Stomach (tissue), 19 donors: Measurements from ENCODE around the gene CAMK2G. TPM values are rescaled to one million over a fixed set of nuclear protein-coding genes. Genes with fewer than 3 reads are reported as not detected.
"Not testable (repeated sequence)": the region's sequence is repeated elsewhere in the genome, so short reads cannot be mapped to it uniquely, and the experiment has no call there.

Experiments used
- DNase-seq, 2 donors: peaks; one replicate each; pipeline versions ENCODE4 v3.0.0 to v3.0.0-alpha.2; 2013 to 2019
- H3K27ac ChIP-seq, 5 donors: fragments of 200-600 bp in 4 of 5; sonication (generic) in 4 of 5; one replicate each; pipeline ENCODE4 v1.5.1; 2013 to 2019; ENCODE audit warnings: mild to moderate bottlenecking in 1 of 5, moderate library complexity in 1 of 5
- H3K27me3 ChIP-seq, 3 donors: fragments of 200-600 bp; sonication (generic); one replicate each; pipeline ENCODE4 v1.5.1; 2017 to 2019; ENCODE audit warnings: mixed run types in 1 of 3
- H3K36me3 ChIP-seq, 4 donors: fragments of 200-600 bp; sonication (generic); 1 replicate in 3 of 4; 2 replicates in 1 of 4; pipeline ENCODE4 v1.5.1; 2016 to 2019
- H3K4me1 ChIP-seq, 4 donors: fragments of 200-600 bp; sonication (generic); one replicate each; pipeline ENCODE4 v1.5.1; 2016 to 2019
- H3K4me3 ChIP-seq, 4 donors: fragments of 200-600 bp; sonication (generic) in 3 of 4; one replicate each; pipeline ENCODE4 v1.5.1; 2016 to 2019; ENCODE audit warnings: mild to moderate bottlenecking in 1 of 4
- H3K9me3 ChIP-seq, 4 donors: fragments of 200-600 bp; sonication (generic); one replicate each; pipeline ENCODE4 v1.5.1; 2016 to 2019
- CTCF ChIP-seq, 7 experiments: fragments of 450-650 bp in 4 of 7; fragments of 200-600 bp in 3 of 7; sonication (generic) in 3 of 7; IDR thresholded peaks; one replicate each; pipeline ENCODE4 v1.5.1; 2016 to 2019; ENCODE audit warnings: antibody characterized with exemption in 7 of 7, control low read depth in 2 of 7, mild to moderate bottlenecking in 1 of 7
- EP300 ChIP-seq: sonication (generic); formaldehyde crosslinking; IDR thresholded peaks from one replicate; pipeline ENCODE4 v1.6.1; 2017; ENCODE audit warnings: antibody characterized with exemption
- POLR2A ChIP-seq, 4 donors: fragments of 450-650 bp; IDR thresholded peaks; one replicate each; pipeline ENCODE4 v1.6.1; 2016; ENCODE audit warnings: antibody characterized with exemption in 4 of 4, control low read depth in 2 of 4, mild to moderate bottlenecking in 1 of 4, moderate library complexity in 1 of 4
- POLR2AphosphoS5 ChIP-seq, 3 donors: sonication (generic); formaldehyde crosslinking; IDR thresholded peaks; one replicate each; pipeline ENCODE4 v1.6.1; 2016; ENCODE audit warnings: antibody characterized with exemption in 3 of 3
- WGBS, 5 donors: extraction: QIAGEN DNeasy Blood & Tissue Kit in 3 of 5; methylation state at CpG; one replicate each; pipeline versions ENCODE4 v1.1.5 to v1.1.7; 2013 to 2018; 5-methylcytosine and 5-hydroxymethylcytosine counted together
- intact Hi-C: fragments of 100-400 bp; cut with DNase I; formaldehyde crosslinking; loops from one replicate; pipeline ENCODE4 v1.15.1; 2023; ENCODE audit warnings: low total_unique reads
- long read RNA-seq, 10 donors: transcript quantifications; one replicate each; lab custom pipeline, GENCODE V29; 2026
- polyA plus RNA-seq, 3 donors: library from polyadenylated mRNA; stranded (reverse); fragments of 200-250 nt; gene quantifications; one replicate each; pipeline ENCODE4 v1.2.3, GENCODE V29; 2013
- total RNA-seq, 5 donors: library from RNA; depleted of rRNA; stranded (reverse); fragments of >200 nt; gene quantifications; one replicate each; pipeline versions ENCODE4 v1.1.0 to v1.2.3, GENCODE V29; 2014 to 2016
- donor health status: healthy with polysubstance abuse.
- donor health status: Bipolar disorder and iron deficiency.
- donor health status: healthy.

CAMK2G gene
- 10 to 100 TPM; 28.8 to 93.3 (median 31.9) TPM for total RNA-seq
- 10 to 100 TPM in 2 of 3 donors, 1 to 10 TPM in 1; 7.5 to 22.8 (median 11.0) TPM for polyA plus RNA-seq
- long read RNA-seq, donor 1, partial matches to known transcripts = 0 of 3 reads
- long read RNA-seq, donor 1, other reads (novel, unspliced or antisense) = 0 of 3 reads
- long read RNA-seq, donor 2, partial matches to known transcripts = 0 of 1 reads
- long read RNA-seq, donor 2, other reads (novel, unspliced or antisense) = 0 of 1 reads
- long read RNA-seq, donor 3 = 0 reads
- long read RNA-seq, donor 4, partial matches to known transcripts = 0 of 1 reads
- long read RNA-seq, donor 4, other reads (novel, unspliced or antisense) = 0 of 1 reads
- long read RNA-seq, donor 5, partial matches to known transcripts = 0 of 1 reads
- long read RNA-seq, donor 5, other reads (novel, unspliced or antisense) = 0 of 1 reads
- long read RNA-seq, donor 6, partial matches to known transcripts = 0 of 1 reads
- long read RNA-seq, donor 6, other reads (novel, unspliced or antisense) = 0 of 1 reads
- long read RNA-seq, donor 7, transcript CAMK2G-206 (21 exons, 3,767 nt) = major isoform, 5 of 6 reads
- long read RNA-seq, donor 7, partial matches to known transcripts = 0 of 6 reads
- long read RNA-seq, donor 7, other reads (novel, unspliced or antisense) = 0 of 6 reads
- long read RNA-seq, donor 8, partial matches to known transcripts = 0 of 2 reads
- long read RNA-seq, donor 8, other reads (novel, unspliced or antisense) = 0 of 2 reads
- long read RNA-seq, donor 9, partial matches to known transcripts = 0 of 2 reads
- long read RNA-seq, donor 9, other reads (novel, unspliced or antisense) = 0 of 2 reads
- long read RNA-seq, donor 10, partial matches to known transcripts = 0 of 1 reads
- long read RNA-seq, donor 10, other reads (novel, unspliced or antisense) = 0 of 1 reads

- no peak for TF ChIP-seq EP300
- TF ChIP-seq POLR2AphosphoS5 (IDR thresholded peaks at IDR 0.05) = peak; percentile 36 to 77 (median 54)
- Histone ChIP-seq H3K4me1 (peaks cover 19 to 72% (median 58%) of the 10 kb centered on the region in 4 donors), H3K36me3 (peaks cover 9 to 19% (median 16%) of the 10 kb centered on the region in 4 donors), H3K4me3 (peak within 1 kb of the TSS; percentile 92 to 99 (median 96)), H3K27me3 (no peaks in the 10 kb centered on the region), H3K27ac (peak within 1 kb of the TSS; percentile 53 to 90 (median 74)), H3K9me3 (no peaks in the 10 kb centered on the region)
- intact Hi-C loops = no loop called here
- WGBS, 5 donors = 0 to 2% (median 1%) methylated on average over 21 to 88 of the region's 95 CpGs
- peak; percentile 81 to 95 for DNase-seq
Measured at GRCh38 chr10:73874267-73875138, at the start of gene CAMK2G. CAMK2G (minus strand) TSS chr10:73874555; CDS start chr10:73874461, 94 bp downstream.

GRCh38 chr10:73922864-73923133 lies 48.4 kb upstream of the CAMK2G start:
- WGBS, 5 donors = 71 to 95% (median 91%) methylated on average over 1 to 2 of the region's 2 CpGs
- intact Hi-C loops = no loop called here

GRCh38 chr10:73922007-73922863 lies 47.9 kb upstream of the CAMK2G start:
- Histone ChIP-seq H3K27me3 (no peaks in the 10 kb centered on the region), H3K4me1 (peaks cover 0 to 15% (median 4%) of the 10 kb centered on the region in 4 donors), H3K4me3 (no peak overlapping the region), H3K9me3 (no peaks in the 10 kb centered on the region), H3K36me3 (no peaks in the 10 kb centered on the region), H3K27ac (no peak overlapping the region)
- no peak for DNase-seq
- TF ChIP-seq CTCF (IDR thresholded peaks at IDR 0.05) = no peak
- TF ChIP-seq POLR2AphosphoS5 (IDR thresholded peaks at IDR 0.05) = no peak
- no peak for TF ChIP-seq POLR2A (IDR thresholded peaks at IDR 0.05)
- TF ChIP-seq EP300 = no peak
- WGBS, 5 donors = 80 to 90% (median 85%) methylated on average over 6 of the region's 6 CpGs
- intact Hi-C loops = no loop called here

More at GRCh38 chr10:73922864-73923133, 48.4 kb upstream of the CAMK2G start:
- DNase-seq = no peak
- Histone ChIP-seq H3K27ac (no peak overlapping the region), H3K27me3 (no peaks in the 10 kb centered on the region), H3K4me1 (peaks cover 0 to 9% (median 4%) of the 10 kb centered on the region in 4 donors), H3K36me3 (no peaks in the 10 kb centered on the region), H3K9me3 (no peaks in the 10 kb centered on the region), H3K4me3 (no peak overlapping the region)
- TF ChIP-seq POLR2AphosphoS5 (IDR thresholded peaks at IDR 0.05) (no peak), POLR2A (IDR thresholded peaks at IDR 0.05) (no peak), CTCF (IDR thresholded peaks at IDR 0.05) (no peak), EP300 (no peak)

- H3K4me1 ChIP-seq = peaks cover 0 to 26% (median 7%) of the 10 kb centered on the region in 4 donors
- H3K9me3 ChIP-seq = no peaks in the 10 kb centered on the region
- no peaks in the 10 kb centered on the region for H3K27me3 ChIP-seq
- TF ChIP-seq EP300 (no peak), CTCF (IDR thresholded peaks at IDR 0.05) (no peak), POLR2AphosphoS5 (IDR thresholded peaks at IDR 0.05) (no peak), POLR2A (IDR thresholded peaks at IDR 0.05) (no peak)
- intact Hi-C loops = no loop called here
- DNase-seq = peak in 1 of 2 donors; percentile 63
- no peak overlapping the region for H3K4me3 ChIP-seq
- H3K27ac ChIP-seq = peak overlapping the region in 4 of 5 donors; percentile 31 to 78 (median 60)
- H3K36me3 ChIP-seq = peaks cover 0 to 12% (median 3%) of the 10 kb centered on the region in 4 donors
- WGBS, 5 donors = 31 to 59% (median 55%) methylated on average over 4 of the region's 4 CpGs
Measured at GRCh38 chr10:73920089-73920488, 45.7 kb upstream of the CAMK2G start.

- H3K27me3 ChIP-seq, intact Hi-C loops, H3K4me3 ChIP-seq, DNase-seq, H3K9me3 ChIP-seq: not testable (repeated sequence)
- peaks cover 0 to 13% (median 3%) of the 10 kb centered on the region in 4 donors for H3K36me3 ChIP-seq
- H3K4me1 ChIP-seq = peaks cover 3 to 31% (median 7%) of the 10 kb centered on the region in 4 donors
- 84 to 91% (median 90%) methylated on average over 8 of the region's 8 CpGs for WGBS, 5 donors
- H3K27ac ChIP-seq = peak overlapping the region in 4 of 5 donors; percentile 31 to 78 (median 60)
Measured at GRCh38 chr10:73919481-73919880, 45.1 kb upstream of the CAMK2G start.
